Measurements from ENCODE around the gene SPATA2.

Gene SPATA2

DNA sequence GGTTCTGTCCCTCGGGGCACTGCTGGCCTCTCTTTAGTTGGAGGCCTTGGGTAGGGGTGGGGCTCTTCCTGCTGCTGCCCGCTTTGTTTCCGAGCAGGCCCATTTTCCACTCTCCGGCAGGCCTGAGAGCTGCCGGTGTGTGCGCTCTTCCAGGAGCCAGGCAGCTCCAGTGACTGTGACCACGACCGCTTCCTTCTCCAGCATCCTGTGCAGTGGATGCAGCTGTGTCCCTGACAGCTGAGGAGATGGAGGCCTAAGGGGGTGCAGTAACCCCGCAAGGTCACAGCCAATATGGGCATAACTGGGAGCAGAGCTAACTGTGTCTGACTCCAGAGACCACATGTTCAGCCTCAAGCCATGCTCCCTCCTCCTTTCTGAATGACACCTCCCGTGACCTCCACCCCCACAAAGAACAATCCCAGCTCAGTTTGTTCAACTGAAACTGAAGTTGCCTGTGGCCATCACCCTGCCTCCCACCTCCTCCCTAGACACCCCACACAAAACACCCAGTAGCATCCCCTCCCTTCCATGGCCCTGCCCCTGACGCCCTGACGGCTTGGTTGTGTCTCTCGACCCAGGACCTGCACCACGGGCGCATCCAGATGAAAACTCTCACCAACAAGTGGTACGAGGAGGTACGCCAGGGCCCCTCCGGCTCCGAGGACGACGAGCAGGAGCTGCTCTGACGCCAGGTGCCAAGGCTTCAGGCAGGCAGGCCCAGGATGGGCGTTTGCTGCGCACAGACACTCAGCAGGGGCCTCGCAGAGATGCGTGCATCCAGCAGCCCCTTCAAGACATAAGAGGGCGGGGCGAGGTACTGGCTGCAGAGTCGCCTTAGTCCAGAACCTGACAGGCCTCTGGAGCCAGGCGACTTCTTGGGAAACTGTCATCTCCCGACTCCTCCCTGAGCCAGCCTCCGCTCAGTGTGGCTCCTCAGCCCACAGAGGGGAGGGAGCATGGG, 27.8 kb downstream of the SPATA2 start:
- DNase-seq (ENCODE audit: low read depth in 1 of 2, low spot score in 1 of 2) = no peak

- no peak for DNase-seq (ENCODE audit: low read depth in 1 of 2, low spot score in 1 of 2)
These were observed 28.6 kb downstream of the SPATA2 start for GRCh38 chr20:49886571-49887213.

DNA sequence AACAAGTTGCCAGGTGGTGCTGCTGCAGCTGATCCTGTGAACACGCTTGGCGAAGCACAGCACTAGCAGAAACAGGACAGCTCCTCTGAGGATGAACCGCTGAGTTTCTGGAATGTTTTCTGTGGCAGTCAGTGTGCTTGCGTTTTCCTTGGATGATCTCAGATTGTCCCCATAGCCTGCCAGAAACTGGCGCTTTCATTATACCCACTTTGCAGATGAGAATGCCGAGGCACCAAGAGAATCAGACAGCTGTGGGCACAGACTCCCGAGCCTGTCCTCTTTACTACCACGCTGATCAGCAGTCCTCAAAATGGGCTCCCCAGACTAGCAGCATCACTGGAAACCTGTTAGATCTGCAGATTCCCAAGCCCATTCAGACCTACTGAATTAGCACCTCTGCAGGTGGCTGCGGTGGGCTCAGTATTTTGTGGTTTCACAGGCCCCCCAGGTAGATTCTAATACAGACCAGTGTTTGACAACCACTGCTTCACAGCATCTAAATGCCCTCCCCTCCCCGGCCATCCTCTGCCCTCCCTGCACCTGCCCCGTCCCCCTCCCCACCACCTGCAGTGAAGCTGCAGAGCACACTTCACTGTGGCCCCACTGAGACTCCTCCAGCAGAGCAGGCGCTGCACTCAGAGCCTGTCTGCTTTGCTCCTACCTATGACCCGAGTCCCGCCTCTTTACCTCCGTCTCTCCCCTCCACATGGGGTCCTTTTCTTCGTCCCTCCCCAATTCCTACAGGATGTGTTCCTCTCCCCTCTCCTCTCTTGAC, 29.6 kb downstream of the SPATA2 start:
- no peak for DNase-seq (ENCODE audit: low read depth in 1 of 2, low spot score in 1 of 2)

DNA sequence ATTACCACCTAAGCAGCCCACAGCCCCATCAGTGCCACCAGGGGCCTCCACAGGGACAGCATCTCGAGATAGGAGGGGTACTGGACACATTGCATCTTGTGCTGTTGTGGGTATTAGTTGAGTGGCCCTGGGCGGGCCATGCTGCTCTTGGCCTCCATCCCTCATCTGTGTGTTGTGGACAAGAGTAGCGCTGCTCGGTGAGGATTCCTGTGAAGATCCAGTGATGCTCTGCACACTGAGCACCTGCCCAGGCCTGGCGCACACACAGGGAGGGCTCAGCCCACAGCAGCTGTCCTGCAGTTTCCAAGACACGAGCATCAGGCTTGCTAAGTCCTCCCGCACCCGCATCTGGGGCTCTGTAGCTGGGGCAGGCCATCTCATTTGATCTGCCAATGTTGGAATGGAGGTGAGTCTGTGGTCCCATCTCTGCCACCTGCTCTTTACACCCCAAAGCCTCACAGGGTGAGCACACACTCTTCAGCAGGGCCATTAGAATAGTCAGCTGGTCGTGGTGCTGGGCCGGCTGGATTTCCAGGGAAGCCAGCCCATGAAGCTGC, 32.0 kb downstream of the SPATA2 start:
- DNase-seq (ENCODE audit: low read depth in 1 of 2, low spot score in 1 of 2) = no peak

- DNase-seq (ENCODE audit: low read depth in 1 of 2, low spot score in 1 of 2) = no peak
These were observed 33.0 kb downstream of the SPATA2 start for GRCh38 chr20:49882171-49882970.

DNA sequence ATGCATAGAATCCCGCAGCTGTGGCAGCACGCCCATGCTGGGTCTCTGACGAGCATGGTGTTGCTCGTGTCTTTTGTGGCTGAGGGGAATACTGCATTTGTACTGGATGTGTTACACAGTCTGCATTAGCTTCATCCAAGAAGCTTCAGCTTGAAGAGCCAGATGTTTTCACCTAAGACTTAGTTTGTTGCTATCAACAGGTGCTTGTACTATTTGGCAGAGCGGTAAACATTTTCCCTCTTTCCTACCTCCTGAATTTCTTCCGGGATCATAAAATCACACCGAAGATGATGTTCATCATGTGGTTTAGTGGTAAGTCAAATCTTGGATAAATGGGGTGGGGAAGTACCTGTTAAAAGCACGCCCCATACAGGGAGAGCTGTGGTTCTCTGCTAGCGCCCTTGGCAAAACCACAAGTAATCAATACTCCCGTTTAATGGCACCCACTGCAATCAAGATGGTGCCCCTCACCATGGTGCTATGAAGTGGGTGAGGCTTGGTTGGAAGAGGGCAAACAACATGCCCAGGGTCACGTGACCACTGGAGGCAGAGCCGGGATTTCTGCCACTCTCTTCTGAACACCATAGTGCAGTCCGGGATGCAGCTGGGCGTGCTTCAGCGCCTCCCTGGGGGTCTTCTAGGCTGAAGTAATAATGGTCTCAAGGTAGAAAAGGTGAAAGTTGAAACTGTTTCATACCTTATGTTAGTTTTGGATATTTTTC, 34.4 kb downstream of the SPATA2 start:
- no peak for DNase-seq (ENCODE audit: low read depth in 1 of 2, low spot score in 1 of 2)

- no peak for DNase-seq (ENCODE audit: low read depth in 1 of 2, low spot score in 1 of 2)
These were observed 35.2 kb downstream of the SPATA2 start for GRCh38 chr20:49880177-49880576.

DNA sequence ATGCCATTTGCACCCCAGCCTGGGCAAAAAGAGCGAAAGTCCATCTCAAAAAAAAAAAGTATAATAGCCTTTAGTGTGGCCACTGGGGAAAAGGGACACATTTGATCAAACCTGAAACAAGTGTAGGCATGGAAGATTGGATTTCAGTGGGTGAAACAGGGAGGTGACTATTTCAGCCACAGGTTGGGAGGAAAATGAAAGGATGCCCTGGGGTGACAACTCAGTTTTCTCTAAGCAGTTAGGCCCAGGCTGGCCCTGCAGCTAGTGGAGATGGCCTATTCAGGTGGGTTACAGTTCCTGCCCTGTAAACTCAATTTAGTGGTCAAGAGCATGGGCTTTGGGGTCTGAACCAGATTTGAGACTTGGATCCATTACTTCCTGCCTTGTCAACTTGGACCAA, 36.4 kb downstream of the SPATA2 start:
- DNase-seq (ENCODE audit: low read depth in 1 of 2, low spot score in 1 of 2) = no peak

DNA sequence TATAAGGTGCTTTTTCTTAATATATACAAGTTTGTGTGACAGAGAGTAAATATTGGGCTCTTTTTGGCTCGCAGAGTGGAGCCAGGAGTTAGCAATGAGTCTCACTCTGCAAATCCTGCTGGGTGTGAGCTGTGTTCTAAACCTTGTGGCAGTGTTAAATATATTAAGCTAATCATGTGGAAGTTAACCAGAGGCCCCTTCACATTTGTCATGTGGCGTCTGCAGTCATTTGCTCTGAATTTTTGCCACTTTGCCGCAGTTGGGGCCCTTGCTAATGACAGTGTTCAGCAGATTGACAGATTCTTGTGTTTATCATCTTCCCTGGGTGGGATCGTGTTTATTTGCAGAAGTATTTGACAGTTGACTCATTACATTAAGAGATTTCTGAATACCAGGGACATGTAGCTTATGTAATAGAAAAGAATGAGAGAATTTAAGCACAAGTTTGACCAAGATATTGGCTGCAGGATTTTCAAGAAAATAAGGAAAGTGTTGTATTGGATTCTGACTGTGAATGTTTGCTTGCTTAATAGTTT, 37.9 kb downstream of the SPATA2 start:
- DNase-seq (ENCODE audit: low read depth in 1 of 2, low spot score in 1 of 2) = no peak

GRCh38 chr20:49874696-49875095, 40.6 kb downstream of the SPATA2 start:
- DNase-seq (ENCODE audit: low read depth in 1 of 2, low spot score in 1 of 2) = no peak

- DNase-seq (ENCODE audit: low read depth in 1 of 2, low spot score in 1 of 2) = no peak
These were observed 43.3 kb downstream of the SPATA2 start for GRCh38 chr20:49872056-49872455.

DNA sequence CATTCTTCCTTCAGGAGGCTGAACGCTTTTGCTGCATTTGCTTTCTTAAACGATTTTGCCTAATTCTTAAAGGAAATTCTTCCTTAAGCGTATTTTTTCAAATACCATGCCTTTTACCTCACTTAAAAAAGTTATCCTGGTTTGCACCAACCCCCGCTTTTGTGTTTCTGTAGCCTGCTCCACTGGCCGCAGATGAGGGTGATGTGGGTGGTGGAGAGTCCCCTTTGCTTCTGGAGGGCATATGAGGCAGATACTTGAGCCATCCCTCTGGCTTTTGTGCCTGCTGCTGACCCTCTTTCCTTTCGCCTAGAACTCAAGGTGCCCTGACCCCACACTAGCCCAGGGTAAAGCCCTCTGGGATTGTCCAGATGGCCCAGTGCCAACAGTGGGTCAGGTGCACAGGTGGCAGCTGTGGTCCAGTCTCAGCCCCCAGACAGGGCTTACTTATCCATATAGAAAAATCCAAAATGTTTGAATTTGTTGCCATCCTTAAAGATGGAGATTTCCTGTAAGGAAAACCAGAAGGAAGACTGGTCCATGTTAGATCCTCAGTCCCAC, 43.9 kb downstream of the SPATA2 start:
- no peak for DNase-seq (ENCODE audit: low read depth in 1 of 2, low spot score in 1 of 2)

DNA sequence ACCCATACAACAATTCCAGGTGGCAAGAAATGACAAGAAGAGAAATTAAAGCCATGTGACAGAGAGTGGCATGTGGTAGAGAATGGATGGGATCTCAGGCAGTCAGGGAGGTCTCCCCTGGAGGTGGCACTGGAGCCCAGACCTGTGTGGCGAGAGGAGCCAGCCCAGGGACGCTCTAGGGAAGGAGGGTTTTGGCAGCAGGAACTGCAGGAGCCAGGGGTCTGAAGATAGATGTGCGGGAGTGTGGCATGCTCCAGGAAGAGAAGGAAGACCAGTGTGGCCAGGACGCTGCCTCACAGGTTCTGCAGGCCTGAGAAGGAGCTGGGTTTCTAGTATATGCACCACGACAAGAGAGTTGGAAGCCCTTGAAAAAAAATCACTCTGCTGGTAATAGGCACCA, 45.1 kb downstream of the SPATA2 start:
- no peak for DNase-seq (ENCODE audit: low read depth in 1 of 2, low spot score in 1 of 2)

GRCh38 chr20:49868964-49869363, 46.4 kb downstream of the SPATA2 start:
- DNase-seq (ENCODE audit: low read depth in 1 of 2, low spot score in 1 of 2) = no peak

GRCh38 chr20:49868538-49868937, 46.8 kb downstream of the SPATA2 start:
- DNase-seq (ENCODE audit: low read depth in 1 of 2, low spot score in 1 of 2) = no peak

- no peak for DNase-seq (ENCODE audit: low read depth in 1 of 2, low spot score in 1 of 2)
These were observed 47.7 kb downstream of the SPATA2 start for GRCh38 chr20:49867453-49868215.

DNA sequence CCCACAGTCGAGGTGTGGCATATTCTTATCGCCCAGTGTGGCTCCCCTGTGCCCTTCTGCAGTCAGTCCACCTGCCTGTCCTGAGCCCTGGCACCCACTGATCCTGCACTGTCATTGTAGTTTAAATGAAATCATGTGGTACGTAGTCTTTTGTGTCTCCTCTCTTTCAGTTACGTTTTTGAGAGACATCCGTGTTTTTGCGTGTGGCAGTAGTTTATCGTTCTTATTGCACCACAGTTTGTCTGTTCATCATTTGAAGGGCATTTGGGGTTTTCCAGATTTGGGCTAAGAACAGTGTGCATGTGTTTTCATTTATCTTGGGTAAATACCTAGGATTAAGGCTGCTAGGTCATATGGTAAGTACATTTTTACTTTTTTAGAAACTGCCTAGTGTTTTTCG, 49.3 kb downstream of the SPATA2 start:
- no peak for DNase-seq (ENCODE audit: low read depth in 1 of 2, low spot score in 1 of 2)

DNA sequence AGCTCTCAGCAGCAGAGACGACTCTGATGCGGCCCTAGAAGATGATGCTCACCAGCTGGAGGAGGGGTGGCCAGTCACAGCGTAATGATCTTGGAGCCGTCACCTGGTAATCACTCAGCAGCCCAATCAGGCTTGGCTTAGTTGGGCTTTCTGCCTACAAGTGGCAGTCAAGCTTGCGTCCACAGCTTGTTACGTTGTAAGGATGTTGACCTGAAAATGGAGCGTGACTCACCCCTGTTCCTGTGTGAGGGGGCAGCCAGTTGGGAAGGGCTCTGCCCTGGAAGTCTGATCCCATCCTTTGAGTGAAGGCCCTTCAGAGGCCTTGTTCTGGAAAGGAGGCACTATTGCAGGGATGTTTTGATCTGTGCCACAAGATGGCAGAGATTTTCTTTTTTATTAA, 49.8 kb downstream of the SPATA2 start:
- DNase-seq (ENCODE audit: low read depth in 1 of 2, low spot score in 1 of 2) = no peak

GRCh38 chr20:49863666-49864065, 51.7 kb downstream of the SPATA2 start:
- no peak for DNase-seq (ENCODE audit: low read depth in 1 of 2, low spot score in 1 of 2)
